Measurements from ENCODE around the gene CCDC170. TPM values are rescaled to one million over a fixed set of nuclear protein-coding genes. Genes with fewer than 3 reads are reported as not detected.

Gene CCDC170
- total and polyA plus RNA-seq, 9 donors: 3.8 to 19.8 (median 8.9) TPM

- 80 to 84% (median 84%) methylated on average over 4 of the region's 4 CpGs for WGBS, 3 donors
- Histone ChIP-seq H3K36me3 (no peaks in the 10 kb centered on the region), H3K27me3 (no peaks in the 10 kb centered on the region), H3K9me3 (no peaks in the 10 kb centered on the region), H3K4me3 (no peak overlapping the region), H3K27ac (no peak overlapping the region), H3K4me1 (ENCODE audit: insufficient read depth) (peaks cover 2% of the 10 kb centered on the region)
- TF ChIP-seq CTCF (IDR thresholded peaks at IDR 0.05) (no peak), POLR2A (IDR thresholded peaks at IDR 0.05) (no peak), EP300 (IDR thresholded peaks at IDR 0.05) (no peak)
- intact Hi-C loops (cut with DNase I): no loop called here
- DNase-seq: no peak
Measured at GRCh38 chr6:151461673-151462072, 32.1 kb upstream of the CCDC170 start.

- H3K4me3 ChIP-seq: no peak overlapping the region
- TF ChIP-seq EP300 (IDR thresholded peaks at IDR 0.05): no peak
- no peak for TF ChIP-seq CTCF (IDR thresholded peaks at IDR 0.05)
- TF ChIP-seq POLR2A (IDR thresholded peaks at IDR 0.05): no peak
- no peaks in the 10 kb centered on the region for H3K9me3 ChIP-seq
- intact Hi-C loops (cut with DNase I): no loop called here
- no peaks in the 10 kb centered on the region for H3K4me1 ChIP-seq (ENCODE audit: insufficient read depth)
- no peaks in the 10 kb centered on the region for H3K36me3 ChIP-seq
- no peaks in the 10 kb centered on the region for H3K27me3 ChIP-seq
- no peak for DNase-seq
- H3K27ac ChIP-seq: no peak overlapping the region
Measured at GRCh38 chr6:151464702-151465101, 29.1 kb upstream of the CCDC170 start.

GRCh38 chr6:151475653-151476523 is 17.9 kb upstream of the CCDC170 start:
- H3K36me3 ChIP-seq: no peaks in the 10 kb centered on the region
- no peaks in the 10 kb centered on the region for H3K9me3 ChIP-seq
- H3K4me3 ChIP-seq: no peak overlapping the region
- 52 to 55% (median 55%) methylated on average over 16 of the region's 16 CpGs for WGBS, 3 donors
- H3K27me3 ChIP-seq: no peaks in the 10 kb centered on the region
- H3K4me1 ChIP-seq (ENCODE audit: insufficient read depth): peaks cover 5% of the 10 kb centered on the region
- no peak for TF ChIP-seq EP300 (IDR thresholded peaks at IDR 0.05)
- peak; percentile 70 to 85 (median 77) for TF ChIP-seq CTCF (IDR thresholded peaks at IDR 0.05)
- no peak for TF ChIP-seq POLR2A (IDR thresholded peaks at IDR 0.05)
- intact Hi-C loops (cut with DNase I): loop anchor here in 1 of 4 donors (5.0 kb wide), 1 partner anchor 34 kb away; no protein-coding TSS in a partner anchor
- peak in 3 of 5 donors; percentile 34 to 64 (median 59) for DNase-seq
- H3K27ac ChIP-seq: no peak overlapping the region

GRCh38 chr6:151477726-151478125 is 16.1 kb upstream of the CCDC170 start:
- H3K9me3 ChIP-seq: no peaks in the 10 kb centered on the region
- peaks cover 5% of the 10 kb centered on the region for H3K4me1 ChIP-seq (ENCODE audit: insufficient read depth)
- TF ChIP-seq EP300 (IDR thresholded peaks at IDR 0.05) (no peak), POLR2A (IDR thresholded peaks at IDR 0.05) (no peak), CTCF (IDR thresholded peaks at IDR 0.05) (no peak)
- H3K4me3 ChIP-seq: no peak overlapping the region
- DNase-seq: no peak
- no peak overlapping the region for H3K27ac ChIP-seq
- intact Hi-C loops (cut with DNase I): loop anchor here in 1 of 4 donors (5.0 kb wide), 1 partner anchor 35 kb away; no protein-coding TSS in a partner anchor
- 93 to 96% (median 94%) methylated on average over 12 of the region's 12 CpGs for WGBS, 3 donors
- H3K27me3 ChIP-seq: no peaks in the 10 kb centered on the region
- H3K36me3 ChIP-seq: no peaks in the 10 kb centered on the region
